ENCODE measurements around the gene GPC6. TPM values are rescaled to one million over a fixed set of nuclear protein-coding genes. Genes with fewer than 3 reads are reported as not detected.

Gene GPC6
- total RNA-seq, 1 donor from 2014 or later: 18.7 TPM

- no peak overlapping the region for H3K4me3 ChIP-seq (ENCODE audit: low read depth, low read length)
- TF ChIP-seq CTCF (conservative IDR thresholded peaks at IDR 0.05; ENCODE audit: low read depth, low read length): no peak
- DNase-seq (ENCODE audit: low read depth): no peak
These were observed 496.7 kb downstream of the GPC6 start for GRCh38 chr13:93723316-93723715.

GRCh38 chr13:93724187-93724586, 497.6 kb downstream of the GPC6 start:
- no peak overlapping the region for H3K4me3 ChIP-seq (ENCODE audit: low read depth, low read length)
- no peak for TF ChIP-seq CTCF (conservative IDR thresholded peaks at IDR 0.05; ENCODE audit: low read depth, low read length)
- no peak for DNase-seq (ENCODE audit: low read depth)

GRCh38 chr13:93726173-93726957, 499.8 kb downstream of the GPC6 start:
- no peak overlapping the region for H3K4me3 ChIP-seq (ENCODE audit: low read depth, low read length)
- no peak for TF ChIP-seq CTCF (conservative IDR thresholded peaks at IDR 0.05; ENCODE audit: low read depth, low read length)
- no peak for DNase-seq (ENCODE audit: low read depth)

GRCh38 chr13:93727211-93728141, 500.9 kb downstream of the GPC6 start:
- no peak for DNase-seq (ENCODE audit: low read depth)
- TF ChIP-seq CTCF (conservative IDR thresholded peaks at IDR 0.05; ENCODE audit: low read depth, low read length): no peak
- H3K4me3 ChIP-seq (ENCODE audit: low read depth, low read length): no peak overlapping the region

GRCh38 chr13:93729383-93729782, 502.8 kb downstream of the GPC6 start:
- DNase-seq (ENCODE audit: low read depth): no peak
- TF ChIP-seq CTCF (conservative IDR thresholded peaks at IDR 0.05; ENCODE audit: low read depth, low read length): no peak
- H3K4me3 ChIP-seq (ENCODE audit: low read depth, low read length): no peak overlapping the region

GRCh38 chr13:93730780-93731179, 504.2 kb downstream of the GPC6 start:
- H3K4me3 ChIP-seq (ENCODE audit: low read depth, low read length): no peak overlapping the region
- DNase-seq (ENCODE audit: low read depth): no peak
- TF ChIP-seq CTCF (conservative IDR thresholded peaks at IDR 0.05; ENCODE audit: low read depth, low read length): no peak

All from epithelial cell of proximal tubule (primary cell).